Immature natural killer cell (primary cell): ENCODE measurements around the gene NDEL1. TPM values are rescaled to one million over a fixed set of nuclear protein-coding genes. Genes with fewer than 3 reads are reported as not detected.

ENCODE experiments used
- DNase-seq, 3 donors: peaks; one replicate each; pipeline ENCODE4 v3.0.0; 2022; ENCODE audit warnings: mixed read lengths in 1 of 3
- H3K27ac Mint-ChIP-seq, 6 donors: one replicate each; pipeline ENCODE4 v1.8.0; 2020; ENCODE audit warnings: mixed read lengths in 6 of 6, mild to moderate bottlenecking in 5 of 6, inconsistent platforms in 4 of 6, moderate library complexity in 3 of 6
- H3K27me3 Mint-ChIP-seq, 3 donors: one replicate each; pipeline ENCODE4 v1.8.0; 2020 to 2021; ENCODE audit warnings: low read depth in 3 of 3, mild to moderate bottlenecking in 3 of 3, mixed read lengths in 3 of 3, moderate library complexity in 3 of 3, inconsistent platforms in 1 of 3
- H3K36me3 Mint-ChIP-seq, 3 donors: one replicate each; pipeline ENCODE4 v1.8.0; 2020; ENCODE audit warnings: mixed read lengths in 3 of 3, inconsistent platforms in 2 of 3, mild to moderate bottlenecking in 2 of 3
- H3K4me1 Mint-ChIP-seq, 2 donors: one replicate each; pipeline ENCODE4 v1.8.0; 2020; ENCODE audit warnings: inconsistent platforms in 2 of 2, mild to moderate bottlenecking in 2 of 2, mixed read lengths in 2 of 2, moderate library complexity in 1 of 2
- H3K4me3 Mint-ChIP-seq, 5 donors: one replicate each; pipeline ENCODE4 v1.8.0; 2020; ENCODE audit warnings: mild to moderate bottlenecking in 5 of 5, mixed read lengths in 5 of 5, inconsistent platforms in 3 of 5, moderate library complexity in 3 of 5
- H3K9me3 Mint-ChIP-seq, 6 donors: one replicate each; pipeline ENCODE4 v1.8.0; 2020; ENCODE audit warnings: mild to moderate bottlenecking in 6 of 6, mixed read lengths in 6 of 6, inconsistent platforms in 4 of 6, moderate library complexity in 3 of 6
- polyA plus RNA-seq, 3 donors: library from polyadenylated mRNA; unstranded; fragments of 300-500 nt; fragmentation: Illumina TruSeq; gene quantifications; one replicate each; pipeline ENCODE4 v1.2.3, GENCODE V29; 2021

The NDEL1 gene
- polyA plus RNA-seq, 3 donors from 2014 or later = 37.2 to 75.0 (median 54.4) TPM

DNA sequence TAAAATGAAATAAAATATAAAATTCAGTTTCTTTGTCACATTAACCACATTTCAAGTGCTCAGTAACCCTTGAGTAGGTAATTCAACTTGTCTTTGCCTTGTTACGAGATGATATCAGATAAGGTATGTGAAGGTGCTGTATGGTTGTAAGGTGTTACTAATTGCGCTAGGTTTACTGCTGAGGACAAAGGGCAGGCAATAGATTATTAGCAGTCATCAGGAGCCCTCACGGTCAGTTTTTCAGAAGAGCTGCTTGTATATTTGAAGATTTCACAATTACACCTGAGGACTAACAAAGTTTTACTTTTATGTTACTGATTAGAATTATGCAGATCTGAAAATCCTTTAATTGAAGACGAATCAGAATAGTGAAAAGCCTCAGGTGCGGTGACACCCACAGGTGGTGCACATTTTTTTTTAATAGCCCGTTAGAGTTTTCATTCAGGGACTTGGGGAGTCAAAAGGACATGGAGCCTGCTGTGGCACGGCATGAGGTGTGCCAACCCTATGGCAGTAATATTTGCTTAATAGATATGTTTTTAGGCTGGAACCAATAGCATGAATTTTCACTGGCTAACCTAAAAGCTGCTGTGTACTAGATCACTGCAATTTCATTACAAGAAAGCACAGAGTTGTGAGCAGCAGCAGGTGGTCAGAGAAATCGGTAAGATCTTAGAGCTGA is 16.4 kb downstream of the NDEL1 start:
- H3K9me3 Mint-ChIP-seq = no peaks in the 10 kb centered on the region
- peaks cover 34 to 64% (median 41%) of the 10 kb centered on the region in 3 donors for H3K36me3 Mint-ChIP-seq
- peaks cover 6 to 29% of the 10 kb centered on the region in 2 donors for H3K4me1 Mint-ChIP-seq
- H3K27ac Mint-ChIP-seq = no peak overlapping the region
- no peak for DNase-seq
- H3K27me3 Mint-ChIP-seq = no peaks in the 10 kb centered on the region
- no peak overlapping the region for H3K4me3 Mint-ChIP-seq

DNA sequence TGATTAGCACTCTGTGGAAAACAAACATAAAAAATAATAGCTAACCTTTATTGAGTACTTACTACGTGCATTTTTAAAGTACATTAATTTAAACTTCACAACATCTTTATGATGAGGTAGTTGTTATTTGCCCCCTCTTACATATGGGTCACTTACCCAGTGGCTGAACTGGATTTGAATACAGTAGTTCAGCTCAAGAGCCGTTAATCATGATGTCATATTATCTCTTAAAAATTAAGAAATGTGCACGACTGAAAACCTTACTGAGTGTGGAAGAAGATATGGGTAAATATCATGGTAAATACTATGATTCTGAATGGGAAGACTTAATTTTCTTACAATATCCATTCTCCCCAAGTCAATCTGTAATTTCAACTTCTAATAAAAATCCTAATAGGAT is 17.6 kb downstream of the NDEL1 start:
- H3K4me3 Mint-ChIP-seq = no peak overlapping the region
- no peak for DNase-seq
- H3K9me3 Mint-ChIP-seq = no peaks in the 10 kb centered on the region
- H3K36me3 Mint-ChIP-seq = peaks cover 44 to 64% (median 44%) of the 10 kb centered on the region in 3 donors
- H3K27ac Mint-ChIP-seq = no peak overlapping the region
- H3K4me1 Mint-ChIP-seq = peaks cover 4 to 20% of the 10 kb centered on the region in 2 donors
- H3K27me3 Mint-ChIP-seq = no peaks in the 10 kb centered on the region

DNA sequence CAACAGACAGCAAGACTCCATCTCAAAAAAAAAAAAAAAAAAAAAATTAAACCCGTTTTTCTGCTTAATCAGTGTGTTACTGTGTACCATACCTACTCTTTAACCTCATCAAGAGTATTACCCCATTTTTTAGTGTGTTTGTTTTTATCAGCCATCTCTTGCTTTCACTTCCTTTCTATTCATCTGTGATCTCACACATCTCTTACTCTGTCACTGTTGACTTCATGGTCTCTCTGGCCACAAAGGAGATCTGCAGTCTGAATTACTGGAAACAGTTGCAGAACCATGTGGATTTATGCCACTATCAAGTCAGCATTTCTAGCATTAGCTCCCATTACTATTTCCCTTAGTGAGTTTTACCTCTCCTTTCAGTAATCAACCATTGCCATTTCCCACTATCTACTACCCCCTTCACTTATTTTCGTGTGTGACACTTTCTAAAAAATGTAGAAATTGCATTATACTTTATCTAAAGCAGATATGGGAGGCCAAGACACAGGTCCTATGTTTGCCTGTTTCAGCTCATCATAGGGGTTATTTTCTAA is 20.1 kb downstream of the NDEL1 start:
- peaks cover 0 to 2% (median 0%) of the 10 kb centered on the region in 3 donors for H3K27me3 Mint-ChIP-seq
- no peak for DNase-seq
- H3K9me3 Mint-ChIP-seq = no peaks in the 10 kb centered on the region
- H3K4me3 Mint-ChIP-seq = no peak overlapping the region
- H3K4me1 Mint-ChIP-seq = peaks cover 2 to 13% of the 10 kb centered on the region in 2 donors
- peak overlapping the region in 2 of 6 donors; percentile 4 to 53 for H3K27ac Mint-ChIP-seq
- H3K36me3 Mint-ChIP-seq = peaks cover 41 to 50% (median 49%) of the 10 kb centered on the region in 3 donors

DNA sequence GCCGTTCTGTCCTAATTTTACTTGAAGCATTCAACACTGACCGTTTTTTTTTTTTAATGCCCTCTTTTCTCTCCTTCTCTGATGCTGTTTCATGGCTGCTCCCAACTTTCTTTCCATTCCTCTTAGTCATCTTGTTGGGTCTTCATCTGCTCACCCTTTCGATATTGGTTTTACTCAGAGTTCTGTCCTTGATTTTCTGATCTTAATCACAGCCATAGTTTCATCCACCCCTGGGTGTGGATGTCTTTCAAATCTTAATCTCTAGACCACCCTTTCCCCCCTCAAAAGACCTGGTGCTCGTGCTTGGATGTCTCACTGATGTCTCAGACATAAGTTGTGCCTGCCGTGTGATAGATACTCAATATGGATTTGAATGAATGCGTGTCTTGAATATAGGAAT is 22.4 kb downstream of the NDEL1 start:
- peaks cover 34 to 53% (median 43%) of the 10 kb centered on the region in 3 donors for H3K36me3 Mint-ChIP-seq
- no peak overlapping the region for H3K4me3 Mint-ChIP-seq
- peaks cover 0 to 7% (median 0%) of the 10 kb centered on the region in 3 donors for H3K27me3 Mint-ChIP-seq
- DNase-seq = no peak
- H3K27ac Mint-ChIP-seq = peak overlapping the region in 1 of 6 donors; percentile 1
- no peaks in the 10 kb centered on the region for H3K9me3 Mint-ChIP-seq
- peaks cover 6 to 18% of the 10 kb centered on the region in 2 donors for H3K4me1 Mint-ChIP-seq

DNA sequence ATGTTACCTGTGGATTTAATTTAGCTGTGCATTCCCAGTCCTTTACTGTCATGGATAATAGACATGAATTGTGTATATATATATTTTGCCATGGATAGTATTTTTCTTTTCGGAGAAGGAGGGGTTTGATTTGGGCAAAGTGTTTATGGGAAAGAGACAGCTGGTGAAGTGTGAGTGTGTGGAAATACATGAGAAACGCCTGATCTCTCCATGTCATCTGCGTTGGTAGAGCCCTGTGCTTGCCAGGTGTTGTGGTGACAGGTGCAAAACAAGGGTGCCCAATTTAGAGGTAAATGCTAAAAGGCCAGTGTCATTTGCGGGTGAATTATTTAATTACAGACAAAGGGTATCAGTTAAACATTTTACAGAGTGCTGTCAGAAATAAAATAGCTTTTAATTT is 23.4 kb downstream of the NDEL1 start:
- Mint-ChIP-seq H3K36me3 (peaks cover 34 to 50% (median 47%) of the 10 kb centered on the region in 3 donors), H3K27ac (no peak overlapping the region), H3K4me1 (peaks cover 11 to 27% of the 10 kb centered on the region in 2 donors), H3K27me3 (peaks cover 0 to 8% (median 0%) of the 10 kb centered on the region in 3 donors), H3K9me3 (no peaks in the 10 kb centered on the region), H3K4me3 (no peak overlapping the region)
- no peak for DNase-seq

DNA sequence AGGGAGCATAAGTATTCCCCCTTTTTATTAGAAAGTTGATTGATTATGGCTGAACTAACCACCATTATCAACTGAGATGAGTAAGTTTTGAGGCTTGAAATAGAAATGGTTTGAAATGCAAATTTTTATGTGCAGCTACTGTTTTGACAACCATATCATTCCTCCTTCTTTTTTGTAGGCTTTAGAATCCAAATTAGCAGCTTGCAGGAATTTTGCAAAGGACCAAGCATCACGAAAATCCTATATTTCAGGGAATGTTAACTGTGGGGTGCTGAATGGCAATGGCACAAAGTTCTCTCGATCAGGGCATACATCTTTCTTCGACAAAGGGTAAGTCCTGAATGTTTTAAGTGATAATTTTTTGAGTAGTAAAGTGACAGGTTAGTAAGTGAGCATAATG is 24.1 kb downstream of the NDEL1 start:
- Mint-ChIP-seq H3K4me3 (no peak overlapping the region), H3K4me1 (peaks cover 13 to 35% of the 10 kb centered on the region in 2 donors), H3K9me3 (no peaks in the 10 kb centered on the region), H3K27ac (no peak overlapping the region), H3K36me3 (peaks cover 31 to 47% (median 46%) of the 10 kb centered on the region in 3 donors), H3K27me3 (peaks cover 0 to 8% (median 0%) of the 10 kb centered on the region in 3 donors)
- no peak for DNase-seq

DNA sequence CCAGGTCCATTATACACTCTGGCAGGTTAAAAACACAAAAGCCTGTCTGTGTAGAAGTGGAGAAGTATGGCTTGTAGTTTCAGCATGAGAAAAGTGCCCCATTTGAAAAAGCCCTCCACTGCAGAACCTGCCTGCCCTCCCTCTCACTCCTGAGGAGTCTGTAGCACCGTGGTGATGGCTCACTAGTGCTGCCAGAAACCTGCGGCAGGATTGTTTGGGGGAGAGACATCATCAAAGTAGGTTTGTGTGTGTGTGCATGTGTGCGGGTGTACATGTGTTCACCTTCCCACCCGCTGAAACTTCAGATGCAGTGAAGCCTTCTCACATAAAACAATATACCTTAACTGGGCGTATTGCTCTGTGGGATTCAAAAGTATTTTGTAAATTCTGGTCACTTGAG is 26.9 kb downstream of the NDEL1 start:
- Mint-ChIP-seq H3K36me3 (peaks cover 10 to 36% (median 28%) of the 10 kb centered on the region in 3 donors), H3K9me3 (no peaks in the 10 kb centered on the region)

DNA sequence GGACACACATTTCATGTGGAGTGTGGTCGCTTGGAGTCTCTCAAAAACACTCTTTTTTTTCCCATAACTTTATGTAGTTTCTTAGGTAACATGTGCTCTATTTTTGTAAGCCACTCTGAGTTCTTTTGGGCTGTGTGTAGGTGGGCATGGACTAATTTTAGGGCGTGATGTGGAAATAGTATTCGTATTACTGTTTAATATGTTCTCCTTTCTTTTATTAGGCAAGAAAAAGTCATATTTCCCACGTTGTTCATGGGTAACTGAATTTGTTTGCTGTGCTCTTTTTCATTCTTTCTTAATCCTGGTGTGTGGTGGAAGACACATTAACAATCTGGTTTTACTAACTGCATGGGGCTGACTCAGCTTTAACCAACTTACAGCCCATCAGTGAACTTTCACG is 27.4 kb downstream of the NDEL1 start:
- Mint-ChIP-seq H3K27ac (no peak overlapping the region), H3K4me3 (no peak overlapping the region), H3K9me3 (no peaks in the 10 kb centered on the region), H3K4me1 (peaks cover 13 to 41% of the 10 kb centered on the region in 2 donors), H3K36me3 (peaks cover 7 to 37% (median 31%) of the 10 kb centered on the region in 3 donors), H3K27me3 (peaks cover 0 to 8% (median 0%) of the 10 kb centered on the region in 3 donors)
- no peak for DNase-seq

More for the DNA sequence above, 26.9 kb downstream of the NDEL1 start:
- DNase-seq = no peak
- H3K4me1 Mint-ChIP-seq = peaks cover 13 to 43% of the 10 kb centered on the region in 2 donors
- peaks cover 0 to 8% (median 0%) of the 10 kb centered on the region in 3 donors for H3K27me3 Mint-ChIP-seq
- H3K27ac Mint-ChIP-seq = no peak overlapping the region
- H3K4me3 Mint-ChIP-seq = no peak overlapping the region

DNA sequence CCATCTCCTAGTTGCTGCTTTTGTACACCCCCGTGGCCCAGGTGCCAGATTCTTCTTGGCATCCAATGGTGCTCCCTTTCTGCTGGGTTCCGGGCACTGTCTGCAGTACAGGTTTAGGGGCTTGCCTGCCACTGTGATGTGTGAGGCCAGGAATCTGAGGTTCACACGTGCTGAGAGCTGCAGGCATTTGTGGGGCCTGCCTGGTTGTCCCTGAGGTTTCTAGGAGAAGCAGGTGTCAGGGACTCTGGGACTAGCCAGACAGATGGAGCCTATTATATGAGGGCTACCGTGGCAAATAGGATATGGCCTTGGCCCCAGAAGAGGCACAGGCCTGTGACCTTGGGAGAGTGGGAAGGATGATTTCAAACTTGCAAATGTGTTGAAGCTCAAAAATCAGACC is 29.3 kb downstream of the NDEL1 start:
- H3K9me3 Mint-ChIP-seq = no peaks in the 10 kb centered on the region
- peaks cover 4 to 33% (median 18%) of the 10 kb centered on the region in 3 donors for H3K36me3 Mint-ChIP-seq
- no peak for DNase-seq
- H3K4me3 Mint-ChIP-seq = no peak overlapping the region
- H3K27ac Mint-ChIP-seq = peak overlapping the region in 3 of 6 donors; percentile 6 to 49 (median 36)
- peaks cover 0 to 6% (median 0%) of the 10 kb centered on the region in 3 donors for H3K27me3 Mint-ChIP-seq
- H3K4me1 Mint-ChIP-seq = peaks cover 11 to 37% of the 10 kb centered on the region in 2 donors

DNA sequence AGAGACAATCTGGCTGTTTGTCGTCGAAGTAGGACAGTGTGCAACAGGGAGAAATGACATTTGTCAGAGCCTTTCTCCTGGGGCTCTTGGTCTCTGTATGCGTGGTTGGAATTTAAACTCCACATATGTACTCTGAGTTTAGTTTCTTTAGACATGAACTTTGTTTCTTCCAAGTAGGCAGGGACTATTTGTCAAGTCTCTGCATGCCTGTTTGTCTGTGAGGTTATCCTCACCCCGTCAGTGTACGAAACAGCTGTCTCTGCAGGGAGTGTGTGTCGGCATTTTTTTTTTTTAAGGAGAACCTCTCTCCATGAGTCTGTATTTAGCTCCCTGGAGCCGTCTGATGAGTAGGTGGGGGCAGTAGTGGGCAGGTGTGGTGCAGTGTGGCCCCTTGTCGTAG is 29.7 kb downstream of the NDEL1 start:
- DNase-seq = no peak
- Mint-ChIP-seq H3K27ac (peak overlapping the region in 2 of 6 donors; percentile 6 to 49), H3K27me3 (peaks cover 0 to 6% (median 0%) of the 10 kb centered on the region in 3 donors), H3K9me3 (no peaks in the 10 kb centered on the region), H3K36me3 (peaks cover 4 to 33% (median 16%) of the 10 kb centered on the region in 3 donors), H3K4me1 (peaks cover 11 to 37% of the 10 kb centered on the region in 2 donors), H3K4me3 (no peak overlapping the region)

DNA sequence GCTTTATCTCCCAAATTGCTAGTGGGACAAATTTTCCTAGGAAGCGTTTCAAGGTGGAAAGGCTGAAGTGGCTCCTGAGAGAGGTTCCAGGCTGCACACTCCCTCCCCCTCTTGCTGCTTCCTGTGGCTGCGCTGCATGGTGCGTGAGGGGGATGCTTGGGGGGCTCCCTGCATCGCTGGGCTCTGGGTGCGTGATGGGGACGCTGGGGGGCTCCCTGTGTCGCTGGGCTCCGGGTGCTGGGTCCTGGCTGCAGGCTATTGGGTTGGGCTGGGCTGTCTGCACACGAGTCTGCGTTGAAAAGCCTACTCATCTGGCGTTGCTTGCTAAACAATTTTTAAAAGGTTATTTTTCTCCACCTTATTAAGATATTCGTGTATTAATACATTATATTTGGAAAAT is 30.1 kb downstream of the NDEL1 start:
- Mint-ChIP-seq H3K27ac (no peak overlapping the region), H3K27me3 (peaks cover 0 to 6% (median 0%) of the 10 kb centered on the region in 3 donors), H3K4me1 (peaks cover 11 to 37% of the 10 kb centered on the region in 2 donors), H3K36me3 (peaks cover 4 to 33% (median 16%) of the 10 kb centered on the region in 3 donors), H3K9me3 (no peaks in the 10 kb centered on the region), H3K4me3 (no peak overlapping the region)
- DNase-seq = no peak

DNA sequence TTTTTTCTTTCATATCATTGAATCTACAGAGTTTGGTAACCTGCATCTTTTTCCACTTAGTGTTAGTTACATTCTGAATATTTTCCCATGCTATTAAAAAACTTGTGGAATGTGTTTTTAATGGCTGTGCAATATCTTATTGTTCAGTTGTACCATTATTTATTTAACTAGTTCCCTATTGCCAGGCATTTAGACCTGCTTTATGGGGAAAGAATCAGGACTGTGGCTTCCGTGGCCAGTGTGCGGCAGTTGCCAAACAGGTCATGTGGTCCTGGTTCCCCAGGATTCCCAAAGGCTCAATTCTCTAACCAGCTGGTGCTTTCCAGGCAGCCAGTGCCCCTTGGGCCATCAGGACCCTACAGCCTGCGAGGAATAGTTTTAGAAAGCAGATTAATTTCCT is 30.8 kb downstream of the NDEL1 start:
- no peak for DNase-seq
- H3K27ac Mint-ChIP-seq = no peak overlapping the region
- H3K4me1 Mint-ChIP-seq = peaks cover 13 to 40% of the 10 kb centered on the region in 2 donors
- H3K4me3 Mint-ChIP-seq = no peak overlapping the region
- peaks cover 0 to 8% (median 0%) of the 10 kb centered on the region in 3 donors for H3K27me3 Mint-ChIP-seq
- H3K9me3 Mint-ChIP-seq = no peaks in the 10 kb centered on the region
- peaks cover 4 to 30% (median 12%) of the 10 kb centered on the region in 3 donors for H3K36me3 Mint-ChIP-seq

DNA sequence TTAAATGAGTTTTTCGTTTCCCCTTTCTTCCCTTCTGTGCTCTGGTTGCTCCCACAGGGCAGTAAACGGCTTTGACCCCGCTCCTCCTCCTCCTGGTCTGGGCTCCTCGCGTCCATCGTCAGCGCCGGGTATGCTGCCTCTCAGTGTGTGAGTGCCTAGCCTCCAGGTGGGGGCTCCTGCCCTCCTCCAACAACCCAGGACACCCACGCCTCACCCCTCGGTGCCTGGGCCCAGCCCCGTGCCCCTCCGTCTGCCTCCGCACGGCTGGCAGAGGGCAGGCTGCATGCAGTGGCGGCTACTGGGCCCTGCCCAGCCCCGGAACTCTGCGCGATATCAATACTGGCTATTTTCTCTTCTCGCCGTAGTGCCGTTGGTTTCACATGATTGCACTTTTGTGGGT is 31.2 kb downstream of the NDEL1 start:
- H3K27ac Mint-ChIP-seq = peak overlapping the region in 1 of 6 donors; percentile 20

DNA sequence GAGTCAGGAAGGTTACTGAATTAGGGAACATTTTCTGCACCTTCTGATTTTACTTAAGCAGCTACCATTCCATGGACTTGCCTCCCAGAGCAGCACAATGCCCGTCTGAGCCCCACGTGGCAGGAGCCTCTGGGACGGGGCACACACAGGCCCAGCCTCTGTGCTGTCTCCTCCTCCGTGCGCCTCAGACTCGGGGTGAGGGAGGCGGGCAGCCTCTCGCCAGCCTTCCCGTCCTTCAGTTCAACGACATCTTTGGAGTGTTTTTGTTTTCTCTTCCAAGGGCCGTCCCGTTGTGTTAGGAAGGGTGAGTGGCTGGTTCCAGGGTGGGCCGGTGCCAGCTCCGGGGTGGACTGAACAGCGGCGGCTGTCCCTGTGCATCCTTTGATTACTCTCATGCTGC is 31.8 kb downstream of the NDEL1 start:
- H3K4me3 Mint-ChIP-seq = no peak overlapping the region
- DNase-seq = no peak
- peaks cover 11 to 36% of the 10 kb centered on the region in 2 donors for H3K4me1 Mint-ChIP-seq
- peaks cover 0 to 29% (median 8%) of the 10 kb centered on the region in 3 donors for H3K36me3 Mint-ChIP-seq
- peaks cover 0 to 8% (median 0%) of the 10 kb centered on the region in 3 donors for H3K27me3 Mint-ChIP-seq
- no peaks in the 10 kb centered on the region for H3K9me3 Mint-ChIP-seq
- H3K27ac Mint-ChIP-seq = peak overlapping the region in 1 of 6 donors; percentile 20

More for the DNA sequence above, 31.2 kb downstream of the NDEL1 start:
- H3K27me3 Mint-ChIP-seq = peaks cover 0 to 5% (median 0%) of the 10 kb centered on the region in 3 donors
- H3K36me3 Mint-ChIP-seq = peaks cover 0 to 27% (median 8%) of the 10 kb centered on the region in 3 donors
- DNase-seq = no peak
- H3K4me1 Mint-ChIP-seq = peaks cover 11 to 36% of the 10 kb centered on the region in 2 donors
- H3K9me3 Mint-ChIP-seq = no peaks in the 10 kb centered on the region
- H3K4me3 Mint-ChIP-seq = no peak overlapping the region
